Head of caudate nucleus (tissue), 42 donors: ENCODE results near the gene IRS1.

Experiments used
- DNase-seq, 42 donors: peaks; one replicate each; pipeline versions ENCODE4 v3.0.0 to v3.0.0-alpha.2; 2020 to 2021; ENCODE audit warnings: mixed read lengths in 7 of 42
- intact Hi-C: fragments of 100-400 bp; cut with DNase I; formaldehyde crosslinking; loops from one replicate; pipeline ENCODE4 v1.15.0; 2022

Gene IRS1

DNA sequence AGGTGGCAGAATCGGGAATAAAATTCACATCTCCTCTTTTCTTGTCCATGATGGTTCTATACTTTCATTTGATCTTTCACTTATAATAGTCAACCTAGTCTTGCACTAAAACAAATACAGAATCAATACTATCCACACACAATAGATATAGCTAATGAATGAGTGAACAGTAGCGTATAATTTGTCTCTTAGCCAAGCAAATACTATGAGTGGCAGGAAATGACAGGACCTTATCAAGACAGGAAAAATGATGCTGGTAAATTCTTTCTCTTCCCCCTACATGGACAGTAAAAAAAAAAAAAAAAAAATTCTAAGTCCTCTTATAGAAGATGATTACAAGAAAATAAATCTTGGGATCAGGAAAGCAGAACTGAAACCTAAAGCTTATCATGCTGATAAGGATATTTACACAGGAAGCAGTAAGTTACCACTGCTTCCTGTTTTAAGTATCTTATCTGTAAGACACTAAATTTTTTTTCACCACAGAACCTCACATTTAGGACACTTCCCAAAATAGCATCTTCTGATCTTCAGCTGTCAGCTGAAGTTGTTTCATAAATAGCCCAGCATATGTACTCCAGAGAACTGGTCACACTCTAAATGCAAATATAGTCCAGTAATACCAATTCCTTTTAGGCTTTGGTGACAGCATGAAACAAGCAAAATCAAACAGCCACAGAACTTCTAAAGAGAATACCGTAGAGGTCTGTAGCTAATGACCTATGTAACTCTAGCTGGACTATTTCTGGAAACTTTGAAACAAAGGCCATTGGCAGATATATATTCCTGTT is 27.0 kb downstream of the IRS1 start:
- intact Hi-C loops: no loop called here
- DNase-seq: no peak

DNA sequence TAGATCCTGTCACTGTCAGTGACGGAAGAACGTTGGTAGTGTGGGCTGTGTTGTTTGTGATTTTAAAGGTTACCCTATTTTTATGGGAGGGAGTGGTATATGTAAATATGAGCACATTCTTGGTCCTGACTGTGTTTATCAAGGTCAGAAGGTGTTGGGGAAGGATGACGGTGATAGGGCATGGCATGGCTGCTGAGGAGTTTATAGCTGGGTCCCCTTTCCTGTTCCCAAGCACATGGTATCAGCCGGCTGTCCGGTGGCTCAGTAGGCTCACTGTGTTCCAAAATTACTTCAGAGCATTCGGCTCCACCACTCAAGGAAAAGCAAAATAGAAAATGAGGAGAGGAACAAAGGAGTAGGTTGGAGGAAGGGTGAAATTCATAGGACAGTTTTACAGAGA is 28.6 kb downstream of the IRS1 start:
- no peak for DNase-seq
- intact Hi-C loops: no loop called here

DNA sequence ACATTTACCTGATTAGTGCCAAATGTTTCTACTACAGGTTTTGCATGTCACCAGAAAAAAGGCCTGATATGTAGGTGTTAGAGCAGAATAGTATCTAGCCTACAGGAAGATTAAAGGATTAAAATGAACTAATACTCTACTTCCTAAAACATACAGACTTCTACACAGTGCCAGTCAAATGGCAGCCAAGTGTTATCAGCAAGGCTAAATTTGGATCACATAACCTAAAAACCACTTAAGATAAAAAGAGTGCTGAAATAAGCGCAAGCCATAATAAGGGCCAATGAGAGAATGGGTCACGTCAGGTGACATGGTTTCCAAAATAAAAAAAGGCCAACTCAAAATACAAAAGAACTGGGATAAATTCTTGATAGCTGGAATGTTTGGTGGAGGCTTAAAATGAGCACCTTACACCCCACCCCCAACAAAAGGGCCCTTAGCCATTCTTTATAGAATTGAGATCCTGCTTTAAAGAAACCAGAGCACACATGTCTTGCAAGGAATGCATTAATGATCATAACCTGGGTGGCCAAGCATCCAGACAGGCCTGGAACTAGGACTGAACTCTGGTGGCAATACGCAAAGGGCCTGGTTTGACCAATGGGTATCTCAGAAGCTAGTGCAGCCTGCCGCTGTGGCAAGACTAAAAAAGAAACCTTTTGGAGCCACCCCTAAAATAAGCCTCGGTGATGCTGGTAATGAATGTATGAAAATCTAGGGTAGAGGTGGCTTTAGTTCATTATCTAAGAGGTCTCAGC is 32.4 kb downstream of the IRS1 start:
- intact Hi-C loops: no loop called here
- no peak for DNase-seq

DNA sequence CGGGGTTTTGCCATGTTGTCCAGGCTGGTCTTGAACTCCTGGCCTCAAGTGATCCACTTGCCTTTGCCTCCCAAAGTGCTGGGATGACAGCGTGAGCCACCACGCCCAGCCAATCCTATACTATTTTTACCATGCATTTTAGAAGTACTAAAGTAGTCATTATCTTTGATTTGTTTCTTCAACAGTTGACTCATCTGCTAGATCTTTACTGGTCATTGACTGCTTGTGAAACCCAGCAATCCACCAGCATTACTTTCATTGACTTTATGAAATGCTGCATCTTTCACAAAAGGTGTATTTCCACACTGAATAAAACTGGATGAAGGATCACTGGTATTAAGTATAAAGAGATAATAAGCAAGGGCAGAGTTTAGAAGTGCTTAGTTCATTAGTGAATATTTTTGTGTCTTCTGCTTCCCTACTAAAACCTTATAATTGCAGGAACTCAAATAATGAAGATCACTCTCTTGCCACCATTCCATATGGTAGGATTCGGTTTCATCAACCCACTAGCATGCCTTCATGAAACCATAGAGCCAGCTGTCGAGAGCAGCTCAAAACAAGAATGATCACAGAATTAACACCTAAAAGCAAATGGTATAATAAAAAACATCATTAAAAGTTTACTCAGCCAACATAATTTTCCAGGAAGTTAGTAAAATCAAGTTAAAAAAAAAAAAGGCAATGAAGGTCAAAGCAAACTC is 33.1 kb downstream of the IRS1 start:
- intact Hi-C loops: no loop called here
- no peak for DNase-seq

DNA sequence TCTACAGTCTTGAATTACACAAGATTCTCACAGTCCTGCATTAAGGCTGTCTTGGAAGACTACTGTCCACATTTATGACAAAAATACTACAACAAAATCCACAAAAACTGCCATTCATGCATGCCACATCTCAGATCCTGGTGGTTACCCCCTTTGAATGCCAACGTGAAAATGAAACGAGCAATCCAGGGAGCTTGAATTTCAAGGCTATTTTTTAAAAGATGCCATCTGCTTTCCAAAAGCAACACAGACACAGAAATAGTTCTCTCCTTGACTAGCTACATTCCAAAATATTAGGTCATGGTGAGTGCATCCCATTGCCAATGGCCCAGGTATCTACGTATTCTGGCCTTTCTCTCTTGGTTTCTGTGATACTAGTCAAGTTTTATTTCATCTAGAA is 36.3 kb downstream of the IRS1 start:
- intact Hi-C loops: no loop called here
- no peak for DNase-seq

DNA sequence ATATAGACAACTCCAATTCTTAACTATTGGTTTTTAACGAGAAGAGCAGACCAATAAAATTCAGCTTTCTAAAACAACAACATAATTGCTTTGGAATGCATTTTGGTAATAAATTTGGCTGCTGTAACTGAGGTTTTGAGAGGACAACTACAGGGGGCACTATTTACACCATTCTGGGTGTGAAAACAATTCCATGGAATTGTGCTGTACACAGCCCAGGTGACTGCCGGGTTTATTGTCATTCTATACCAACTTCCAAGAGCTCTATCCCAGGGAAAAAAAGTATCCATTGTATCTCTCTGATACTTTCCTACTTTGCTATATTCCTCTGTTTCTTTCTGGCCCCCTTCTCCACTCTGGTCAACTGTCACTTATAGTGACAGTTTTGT is 38.4 kb downstream of the IRS1 start:
- intact Hi-C loops: no loop called here
- no peak for DNase-seq

DNA sequence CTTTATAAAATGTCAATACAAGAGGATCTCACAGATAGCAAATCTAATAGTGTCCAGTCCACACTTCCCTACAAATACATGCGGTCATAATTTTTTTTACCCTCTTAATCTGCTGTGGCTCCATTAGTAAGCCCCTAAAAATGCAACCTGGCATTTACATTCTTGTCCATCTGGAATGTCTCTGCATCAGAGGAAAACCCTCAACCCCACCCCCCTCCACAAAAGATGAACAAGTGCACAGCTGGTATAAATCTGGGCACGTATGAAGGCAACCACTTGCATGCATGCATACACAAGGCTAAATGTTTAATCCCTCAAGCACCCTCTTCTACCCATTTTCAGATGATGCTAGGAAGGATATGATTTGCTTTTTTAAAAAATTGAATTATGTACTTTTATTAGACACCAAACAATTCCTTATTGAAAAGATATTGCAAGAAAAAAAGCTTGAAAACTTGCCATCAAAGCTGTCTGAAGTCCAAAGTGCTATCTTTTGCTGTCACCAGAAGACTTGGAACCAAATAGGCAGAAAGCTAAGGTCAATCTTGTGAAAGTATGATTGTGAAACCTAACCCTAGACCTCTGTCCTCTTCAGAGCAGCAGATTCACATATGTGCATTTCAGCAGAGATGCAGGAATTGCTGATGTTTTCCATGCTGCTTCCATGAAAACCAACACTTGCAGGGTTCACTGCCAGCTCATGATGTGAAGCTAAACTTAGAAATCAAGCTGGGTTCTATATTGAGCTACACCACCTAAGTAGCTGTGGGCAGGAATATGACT is 39.0 kb downstream of the IRS1 start:
- DNase-seq: no peak
- intact Hi-C loops: no loop called here

DNA sequence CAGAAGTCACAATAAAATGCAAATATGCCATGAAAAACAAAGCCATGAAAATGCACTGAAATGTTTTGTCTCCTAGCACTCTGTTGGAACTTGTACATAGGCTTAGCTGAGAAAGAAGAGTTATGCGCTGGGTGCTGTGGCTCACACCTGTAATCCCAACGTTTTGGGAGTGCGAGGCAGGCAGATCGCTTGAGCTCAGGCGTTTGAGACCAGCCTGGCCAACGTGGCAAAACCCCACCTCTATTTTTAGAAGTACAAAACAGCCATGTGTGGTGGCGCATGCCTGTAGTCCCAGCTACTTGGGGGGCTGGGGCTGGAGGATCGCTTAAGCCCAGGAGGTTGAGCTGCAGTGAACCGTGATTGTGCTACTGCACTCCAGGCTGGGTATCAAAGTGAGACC is 39.9 kb downstream of the IRS1 start:
- intact Hi-C loops: no loop called here
- DNase-seq: no peak

DNA sequence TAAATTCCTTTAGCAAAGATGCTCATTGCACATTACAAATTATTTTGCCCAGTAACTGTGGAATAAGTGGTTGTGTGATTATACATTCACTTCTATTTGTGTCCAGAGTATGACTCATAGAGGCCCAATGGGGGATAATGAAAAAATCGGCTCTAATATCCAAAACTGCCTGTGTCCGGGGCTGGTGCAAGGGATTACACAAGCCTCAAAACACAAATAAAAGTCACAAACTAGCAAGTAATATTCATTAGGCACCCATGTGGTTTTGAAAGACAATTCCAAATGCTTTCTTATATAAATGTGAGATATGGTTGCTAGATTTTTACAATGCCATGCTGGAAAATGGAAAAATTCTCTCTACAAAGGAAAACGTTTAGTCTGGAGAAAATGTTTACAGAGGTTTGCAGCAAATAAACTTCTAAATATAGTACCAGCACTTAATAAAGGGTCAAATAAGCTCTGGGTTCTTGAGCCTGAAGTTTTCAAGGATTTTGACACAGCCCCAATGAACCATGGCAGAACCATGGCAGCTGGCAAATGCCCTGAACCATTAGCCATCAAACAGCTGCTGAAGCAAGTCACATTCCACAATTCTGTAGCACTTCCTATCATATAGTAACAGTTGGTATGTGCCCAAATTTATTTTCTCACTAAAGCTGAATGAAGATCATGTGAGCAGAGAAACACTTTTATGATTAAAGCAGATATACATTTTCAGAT is 40.5 kb downstream of the IRS1 start:
- intact Hi-C loops: no loop called here
- DNase-seq: no peak

DNA sequence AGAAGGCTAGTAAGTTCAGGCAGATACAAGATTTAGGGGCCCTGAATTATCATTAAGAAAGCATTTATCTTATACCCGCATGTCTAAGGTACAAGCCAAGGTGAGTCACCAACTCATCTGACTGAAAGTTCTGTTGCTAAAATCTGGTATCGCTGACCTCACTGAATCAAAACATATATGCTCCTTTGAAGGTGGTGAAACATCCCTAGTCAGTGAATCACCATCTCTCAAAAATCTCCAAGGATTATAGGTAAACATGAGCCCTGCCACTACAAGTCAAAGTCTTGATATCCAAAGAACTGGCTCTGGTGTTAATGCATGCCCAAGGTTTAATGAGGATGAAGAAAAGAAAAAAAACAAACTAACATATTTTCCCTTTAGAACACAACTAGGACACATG is 43.5 kb downstream of the IRS1 start:
- DNase-seq: no peak
- intact Hi-C loops: no loop called here

DNA sequence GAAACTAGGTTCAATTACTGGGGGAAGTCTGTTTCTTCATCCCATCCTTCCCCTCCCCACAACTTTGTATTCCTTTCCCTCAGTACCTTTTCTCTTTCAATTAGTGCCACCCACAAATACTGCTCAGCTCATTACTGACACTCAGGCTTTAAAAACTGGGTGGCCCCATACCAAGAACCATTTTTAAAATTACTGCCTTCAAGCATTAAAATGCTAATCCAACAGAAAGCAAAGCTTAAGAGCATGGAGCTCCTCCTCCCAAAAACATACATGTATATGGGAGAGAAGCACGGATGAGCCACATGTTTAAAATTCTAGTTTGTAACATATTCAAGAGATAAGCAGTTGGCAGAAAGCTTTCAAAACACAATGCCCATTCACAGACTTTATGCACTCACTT is 44.0 kb downstream of the IRS1 start:
- DNase-seq: no peak
- intact Hi-C loops: no loop called here

DNA sequence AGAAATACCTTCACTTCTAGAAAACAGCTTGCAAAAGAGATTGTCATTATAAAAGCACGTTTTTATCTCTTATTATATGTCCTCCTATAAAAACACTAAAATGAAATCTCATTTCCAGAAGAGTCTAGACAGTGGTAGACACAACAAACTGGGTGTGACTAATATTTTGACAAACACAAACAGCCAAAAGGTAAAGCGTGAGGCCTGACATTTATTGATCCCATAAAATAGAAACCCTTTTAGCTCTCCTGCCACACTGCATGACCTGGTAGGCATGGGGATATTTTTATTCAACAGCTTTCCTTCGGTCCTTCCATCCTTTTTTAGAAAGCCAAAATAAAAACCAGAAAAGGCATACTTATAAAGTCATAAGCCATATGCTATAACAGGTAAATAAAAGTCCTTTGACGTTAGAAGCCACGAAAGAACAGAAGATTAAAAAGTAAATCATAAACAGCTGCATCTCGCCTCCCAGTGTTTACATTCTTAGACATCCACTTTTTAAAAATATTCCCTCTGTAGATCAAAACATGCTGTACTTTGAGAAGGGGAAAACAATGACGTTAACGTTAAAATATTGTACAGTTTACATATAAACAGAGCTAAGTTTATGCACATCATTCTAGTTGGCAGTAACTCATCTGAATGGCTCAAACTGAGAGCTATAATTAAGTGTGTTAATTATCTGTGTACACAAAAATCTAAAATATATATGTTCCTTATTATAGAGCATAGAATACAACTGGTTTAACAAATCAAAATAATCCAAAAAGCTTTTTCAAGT is 44.6 kb downstream of the IRS1 start:
- no peak for DNase-seq

DNA sequence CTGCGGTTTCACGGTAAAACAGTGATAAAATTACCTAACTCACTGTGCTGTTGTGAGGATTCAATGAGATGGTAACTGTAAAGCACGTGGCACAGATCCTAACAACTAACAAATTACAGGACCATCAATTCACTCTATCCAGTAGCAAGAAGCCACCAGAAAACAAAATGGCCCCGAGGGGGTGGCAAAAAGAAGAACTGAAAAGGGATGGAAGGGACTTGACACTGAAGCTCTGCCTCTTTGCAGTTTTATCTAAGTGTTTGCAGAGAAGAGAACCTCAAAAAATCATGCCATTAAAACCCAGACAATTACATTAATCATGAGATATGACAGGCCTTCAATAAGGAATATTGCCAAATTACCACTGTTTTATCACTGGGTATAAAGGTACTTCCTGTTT is 46.7 kb downstream of the IRS1 start:
- intact Hi-C loops: no loop called here
- no peak for DNase-seq

More for the DNA sequence above, 44.6 kb downstream of the IRS1 start:
- intact Hi-C loops: no loop called here

DNA sequence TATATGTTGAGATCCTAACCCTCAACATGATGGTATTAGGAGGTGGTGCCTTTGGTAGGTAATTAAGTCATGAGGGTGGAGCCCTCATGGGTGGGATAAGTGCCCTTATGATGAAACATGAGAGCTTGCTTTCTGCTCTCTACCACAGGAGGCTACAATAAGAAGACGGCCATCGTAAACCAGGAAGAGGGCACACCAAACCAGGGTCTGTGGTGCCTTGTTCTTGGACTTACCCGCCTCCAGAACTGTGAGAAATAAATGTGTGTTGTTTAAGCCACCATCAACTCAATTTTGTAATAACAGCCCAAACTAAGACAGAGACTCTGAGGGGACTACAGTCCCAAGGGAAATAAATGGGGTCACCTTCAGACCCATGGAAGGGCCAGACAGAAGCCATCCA is 52.3 kb downstream of the IRS1 start:
- intact Hi-C loops: no loop called here
- no peak for DNase-seq

DNA sequence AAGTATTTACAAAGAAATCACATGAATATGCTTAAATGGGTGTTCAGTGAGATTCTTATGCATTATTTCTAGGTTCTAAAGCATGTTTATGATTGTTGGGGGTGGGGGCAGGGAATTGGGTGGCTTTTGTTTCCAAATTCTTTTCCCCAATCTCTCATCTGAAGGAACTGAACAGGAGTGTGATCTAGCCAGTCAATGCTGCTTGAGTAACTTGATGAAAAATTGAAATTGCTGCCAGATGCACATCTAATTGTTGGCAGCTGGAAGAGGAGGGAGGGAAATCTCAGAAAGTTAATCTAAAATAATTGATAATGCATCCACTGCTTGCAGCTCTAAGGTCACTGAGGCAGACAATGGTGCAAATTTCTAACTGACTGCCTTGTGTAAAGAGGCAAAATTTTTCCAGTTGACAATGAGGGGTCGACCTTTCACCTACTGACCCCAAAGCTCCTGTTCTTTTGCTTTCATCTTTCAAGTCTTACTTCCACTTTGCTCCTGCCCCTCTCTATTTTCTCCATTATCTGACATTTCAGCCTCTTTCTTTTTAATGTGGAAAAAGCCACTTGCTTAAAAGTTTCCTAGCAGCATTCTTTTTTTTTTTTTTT is 53.3 kb downstream of the IRS1 start:
- intact Hi-C loops: no loop called here
- no peak for DNase-seq

DNA sequence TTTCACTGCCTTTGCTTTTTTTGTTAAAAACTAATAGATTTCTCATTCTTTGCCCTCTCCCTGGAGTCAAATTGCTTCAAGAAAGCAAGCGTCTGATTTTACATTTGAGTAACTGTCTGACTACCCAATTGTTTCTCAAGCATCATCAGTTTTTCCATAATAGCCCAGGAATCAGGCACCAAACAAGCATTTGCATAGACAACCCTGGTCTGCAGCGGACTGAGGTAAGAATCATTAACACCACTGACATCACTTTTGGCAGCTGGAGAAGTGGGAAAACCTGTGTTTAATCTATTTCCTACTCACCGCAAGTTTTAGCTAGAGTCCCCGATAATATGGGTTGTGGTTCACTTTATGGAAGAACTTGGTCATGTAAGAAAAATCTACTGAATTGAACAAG is 55.7 kb downstream of the IRS1 start:
- intact Hi-C loops: no loop called here
- DNase-seq: no peak

DNA sequence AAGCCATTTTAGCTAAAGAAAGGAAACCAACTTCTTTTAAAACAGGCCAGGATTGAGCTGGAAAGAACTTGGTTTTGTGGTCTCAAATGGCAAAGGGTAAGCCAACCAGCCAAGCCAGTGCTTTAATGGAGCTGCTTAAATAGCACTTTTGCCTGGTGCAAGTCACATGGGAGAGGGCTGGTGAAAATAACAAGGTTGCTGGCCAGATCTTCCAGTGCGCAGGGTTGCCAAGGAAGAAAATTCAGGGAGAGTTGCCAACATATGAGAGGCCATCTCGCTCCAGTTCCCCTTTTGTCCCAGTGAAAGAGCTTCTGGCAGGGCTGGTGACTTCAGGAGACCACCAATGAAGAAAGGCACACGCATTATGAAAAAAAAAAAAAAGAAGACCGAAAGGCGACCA is 57.3 kb downstream of the IRS1 start:
- DNase-seq: peak in 36 of 42 donors; percentile 4 to 70 (median 30)
- intact Hi-C loops: no loop called here
